ENCODE results near the gene STMN3. TPM values are rescaled to one million over a fixed set of nuclear protein-coding genes. Genes with fewer than 3 reads are reported as not detected.

The STMN3 gene
- total and polyA plus RNA-seq, 10 of the 15 experiments (the other 5 are each of a cell fraction or from before 2014, with no cell fraction given), result 0.09 to 3.6 (median 1.4) TPM; not detected in 1

- TF ChIP-seq CTCF (IDR thresholded peaks at IDR 0.05 in 2 of 3, conservative IDR thresholded peaks at IDR 0.05 in 1 of 3; ENCODE audit: control insufficient read depth in 2 of 3, extremely low read depth in 1 of 3, insufficient read depth in 1 of 3, low read depth in 3 of 3, low read length in 3 of 3) (no peak), PML (IDR thresholded peaks at IDR 0.05; ENCODE audit: low read length) (no peak; the same call in 1 of the 2 replicates), STAT3 (IDR thresholded peaks at IDR 0.05; ENCODE audit: low read depth, low read length) (no peak), RELB (IDR thresholded peaks at IDR 0.05; ENCODE audit: low read depth) (peak; percentile 60; the same call in 1 of the 2 replicates), RAD51 (IDR thresholded peaks at IDR 0.05) (no peak), NR2C1 (IDR thresholded peaks at IDR 0.05) (no peak), BCL11A (IDR thresholded peaks at IDR 0.05; ENCODE audit: low read depth, low read length) (no peak), EGR1 (IDR thresholded peaks at IDR 0.05; ENCODE audit: borderline replicate concordance in 1 of 2, low read depth in 2 of 2, low read length in 2 of 2) (peak in 1 of 2 experiments; percentile 46; a peak in 1 of 3 replicates), HCFC1 (IDR thresholded peaks at IDR 0.05; ENCODE audit: low read length) (no peak), SMC3 (IDR thresholded peaks at IDR 0.05; ENCODE audit: borderline replicate concordance, low read length) (no peak), RFX5 (IDR thresholded peaks at IDR 0.05; ENCODE audit: low read depth, low read length) (no peak), NFXL1 (IDR thresholded peaks at IDR 0.05; ENCODE audit: borderline replicate concordance) (no peak), CBX5 (IDR thresholded peaks at IDR 0.05; ENCODE audit: low read depth) (no peak), ZBTB11 (CRISPR knock-in tag; IDR thresholded peaks at IDR 0.05) (no peak), IRF5 (IDR thresholded peaks at IDR 0.05; ENCODE audit: borderline replicate concordance) (no peak), BMI1 (IDR thresholded peaks at IDR 0.05; ENCODE audit: borderline replicate concordance) (no peak), LARP7 (IDR thresholded peaks at IDR 0.05) (no peak), STAT1 (conservative IDR thresholded peaks at IDR 0.05) (no peak), BCL3 (IDR thresholded peaks at IDR 0.05; ENCODE audit: borderline replicate concordance, insufficient read depth, low read depth, low read length, poor library complexity, severe bottlenecking) (peak; percentile 79)
These were observed 45.7 kb upstream of the STMN3 start (continued) for GRCh38 chr20:63698739-63699465.
